ENCODE data around the gene LHFPL3. TPM values are rescaled to one million over a fixed set of nuclear protein-coding genes. Genes with fewer than 3 reads are reported as not detected.

Gene LHFPL3
- total RNA-seq, 4 donors from 2014 or later: 0.83 TPM; not detected in 3

- intact Hi-C loops (cut with DNase I; ENCODE audit: low total_unique reads): no loop called here
- H3K9me3 ChIP-seq: no peaks in the 10 kb centered on the region
- no peak for TF ChIP-seq POLR2A (IDR thresholded peaks at IDR 0.05)
- TF ChIP-seq CTCF (IDR thresholded peaks at IDR 0.05): no peak
- no peak overlapping the region for H3K27ac ChIP-seq
- no peak overlapping the region for H3K4me3 ChIP-seq
- H3K27me3 ChIP-seq: no peaks in the 10 kb centered on the region
- H3K36me3 ChIP-seq: no peaks in the 10 kb centered on the region
- DNase-seq: no peak
- H3K4me1 ChIP-seq: no peaks in the 10 kb centered on the region
These were observed 610.5 kb downstream of the LHFPL3 start for GRCh38 chr7:104938741-104939390.

- Histone ChIP-seq H3K4me3 (no peak overlapping the region), H3K36me3 (no peaks in the 10 kb centered on the region), H3K4me1 (peaks cover 0 to 5% of the 10 kb centered on the region in 2 donors), H3K27me3 (no peaks in the 10 kb centered on the region), H3K9me3 (no peaks in the 10 kb centered on the region), H3K27ac (no peak overlapping the region)
- TF ChIP-seq CTCF (IDR thresholded peaks at IDR 0.05) (no peak), POLR2A (IDR thresholded peaks at IDR 0.05) (no peak)
- intact Hi-C loops (cut with DNase I; ENCODE audit: low total_unique reads): no loop called here
- DNase-seq: no peak
These were observed 611.8 kb downstream of the LHFPL3 start for GRCh38 chr7:104940023-104940710.

- H3K9me3 ChIP-seq: no peaks in the 10 kb centered on the region
- no peak for TF ChIP-seq CTCF (IDR thresholded peaks at IDR 0.05)
- no peak for TF ChIP-seq POLR2A (IDR thresholded peaks at IDR 0.05)
These were observed 615.3 kb downstream of the LHFPL3 start for GRCh38 chr7:104943502-104944343.

GRCh38 chr7:104945599-104945956, 617.2 kb downstream of the LHFPL3 start:
- H3K36me3 ChIP-seq: no peaks in the 10 kb centered on the region
- no peak for DNase-seq
- H3K9me3 ChIP-seq: no peaks in the 10 kb centered on the region
- intact Hi-C loops (cut with DNase I; ENCODE audit: low total_unique reads): no loop called here
- H3K27me3 ChIP-seq: no peaks in the 10 kb centered on the region
- TF ChIP-seq CTCF (IDR thresholded peaks at IDR 0.05) (no peak), POLR2A (IDR thresholded peaks at IDR 0.05) (no peak)
- peak overlapping the region; percentile 77 to 81 for H3K27ac ChIP-seq
- peaks cover 0 to 5% of the 10 kb centered on the region in 2 donors for H3K4me1 ChIP-seq
- H3K4me3 ChIP-seq: no peak overlapping the region

More at GRCh38 chr7:104943502-104944343, 615.3 kb downstream of the LHFPL3 start:
- H3K4me1 ChIP-seq: peaks cover 0 to 5% of the 10 kb centered on the region in 2 donors
- H3K27ac ChIP-seq: peak overlapping the region; percentile 77 to 81
- intact Hi-C loops (cut with DNase I; ENCODE audit: low total_unique reads): no loop called here
- H3K27me3 ChIP-seq: no peaks in the 10 kb centered on the region
- H3K4me3 ChIP-seq: no peak overlapping the region
- DNase-seq: peak; percentile 42 to 82
- no peaks in the 10 kb centered on the region for H3K36me3 ChIP-seq
